Measurements from ENCODE around the gene OSM.

OSM gene

DNA sequence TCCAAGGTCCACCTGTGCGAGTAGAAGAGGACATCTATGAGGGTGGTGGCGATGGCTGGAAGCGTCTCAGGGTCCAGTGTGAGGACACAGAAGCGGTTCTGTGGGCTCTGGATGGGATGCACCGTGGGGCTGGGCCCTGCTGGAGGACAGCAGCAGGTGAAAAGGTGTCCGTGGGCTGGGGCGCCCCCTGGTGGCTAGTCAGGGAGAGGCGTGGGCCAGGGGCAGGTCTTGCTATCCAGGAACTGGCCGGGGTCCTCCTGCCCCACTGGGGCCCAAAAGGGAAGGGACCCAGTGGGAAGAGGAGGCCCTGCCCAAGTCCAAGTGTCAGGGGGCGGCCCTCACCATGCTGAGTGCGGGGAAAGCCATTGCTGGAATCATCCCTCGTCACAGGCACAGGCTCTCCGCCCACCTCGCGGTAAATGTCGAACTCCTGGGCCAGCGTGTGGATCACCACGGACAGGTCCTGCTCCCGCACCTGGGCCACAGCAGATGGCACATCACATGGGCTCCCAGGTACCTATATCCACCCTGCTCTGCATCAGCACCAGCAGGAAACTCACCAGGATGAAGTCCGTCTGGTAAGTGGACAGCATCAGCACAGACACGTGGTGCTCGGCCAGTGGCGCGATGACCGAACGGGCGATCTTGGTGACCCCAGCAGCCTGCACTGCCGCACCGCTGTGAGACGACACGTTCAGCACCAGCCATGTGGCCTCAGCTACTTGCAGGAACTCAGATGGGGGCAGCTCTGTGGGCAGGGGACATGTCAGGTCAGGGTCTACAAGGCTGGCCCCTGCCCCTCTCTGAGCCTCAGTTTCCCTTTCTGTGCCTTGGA lies 20.4 kb upstream of the OSM start:
- TF ChIP-seq JUND (IDR thresholded peaks at IDR 0.05; ENCODE audit: low read depth) = no peak
- peak; percentile 55 to 59 for DNase-seq (ENCODE audit: low read depth in 1 of 2, low spot score in 1 of 2)
- in situ Hi-C loops (cut with HindIII; ENCODE audit: low pct_unique_long_range_greater_than_20kb, low sequenced_read_pairs) = no loop called here

DNA sequence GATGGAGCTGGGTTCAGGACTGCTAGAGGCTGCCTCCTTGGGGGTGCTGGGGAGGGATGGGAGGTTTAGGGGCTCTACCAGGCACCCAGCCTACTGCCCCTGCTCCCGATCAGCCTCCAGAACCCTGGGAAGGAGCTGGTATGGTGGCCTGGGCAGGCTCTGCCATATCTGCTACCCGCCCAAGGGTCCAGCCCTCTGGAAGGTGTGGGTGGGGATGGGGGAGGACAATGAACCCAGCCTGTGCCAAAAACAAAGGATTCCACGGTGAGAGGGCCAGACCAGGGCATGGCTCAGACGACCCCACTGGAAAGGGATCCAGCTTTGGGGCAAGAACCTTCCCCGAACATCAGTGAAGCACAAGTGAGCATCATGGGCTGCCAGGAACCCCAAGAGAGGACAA lies 19.7 kb upstream of the OSM start:
- in situ Hi-C loops (cut with HindIII; ENCODE audit: low pct_unique_long_range_greater_than_20kb, low sequenced_read_pairs) = no loop called here
- no peak for DNase-seq (ENCODE audit: low read depth in 1 of 2, low spot score in 1 of 2)
- TF ChIP-seq JUND (IDR thresholded peaks at IDR 0.05; ENCODE audit: low read depth) = no peak

DNA sequence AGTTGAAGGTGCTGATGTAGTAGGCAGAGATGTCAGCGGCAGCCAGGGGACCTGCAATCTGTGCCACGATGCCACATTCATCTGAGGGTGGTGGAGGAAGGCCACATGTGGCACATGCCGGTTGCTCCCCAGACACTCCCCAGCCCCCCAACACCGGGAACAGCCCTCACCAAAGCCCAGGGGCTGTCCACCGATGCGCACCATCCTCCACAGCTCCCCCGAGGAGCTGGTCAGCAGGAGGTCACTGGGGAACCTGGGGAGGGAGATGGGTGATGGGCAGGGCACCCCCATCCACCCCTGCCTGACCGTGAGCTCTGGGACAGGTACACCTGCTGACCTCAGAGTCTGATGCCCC lies 19.2 kb upstream of the OSM start:
- TF ChIP-seq JUND (IDR thresholded peaks at IDR 0.05; ENCODE audit: low read depth) = no peak
- DNase-seq (ENCODE audit: low read depth in 1 of 2, low spot score in 1 of 2) = no peak
- in situ Hi-C loops (cut with HindIII; ENCODE audit: low pct_unique_long_range_greater_than_20kb, low sequenced_read_pairs) = no loop called here

DNA sequence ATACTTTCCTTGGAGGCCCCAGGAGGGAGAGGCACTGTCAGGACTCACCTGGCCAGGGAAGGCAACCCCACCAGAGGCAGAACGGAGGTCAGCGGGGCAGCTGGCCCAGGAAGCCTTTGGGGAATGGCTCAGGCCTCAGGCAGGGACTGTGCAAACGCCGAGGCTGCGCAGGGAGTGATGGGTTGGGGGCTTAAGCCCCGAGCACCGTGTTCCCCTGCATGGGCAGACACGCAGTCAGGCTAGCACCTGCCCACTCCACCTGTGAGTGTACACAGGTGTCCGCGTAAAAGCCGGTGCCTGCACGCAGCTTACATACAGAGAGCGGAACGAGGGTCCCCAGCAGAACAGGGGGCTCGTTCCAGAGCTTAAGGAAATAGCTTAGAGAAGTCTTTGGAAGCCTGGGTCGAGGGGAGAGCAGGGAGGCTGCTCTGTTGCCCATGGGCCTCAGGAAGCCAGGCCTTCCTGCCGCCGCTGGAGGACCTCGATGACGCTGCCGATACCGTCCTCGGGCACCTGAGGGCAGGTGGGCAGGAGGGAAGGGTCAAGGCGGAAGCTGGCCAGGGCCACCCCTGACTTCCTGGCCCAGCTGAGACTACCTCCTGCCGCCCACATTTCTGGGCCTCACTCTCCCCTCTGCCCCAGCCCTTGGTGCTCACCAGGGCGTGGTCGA lies 18.7 kb upstream of the OSM start:
- in situ Hi-C loops (cut with HindIII; ENCODE audit: low pct_unique_long_range_greater_than_20kb, low sequenced_read_pairs) = no loop called here
- no peak for DNase-seq (ENCODE audit: low read depth in 1 of 2, low spot score in 1 of 2)

DNA sequence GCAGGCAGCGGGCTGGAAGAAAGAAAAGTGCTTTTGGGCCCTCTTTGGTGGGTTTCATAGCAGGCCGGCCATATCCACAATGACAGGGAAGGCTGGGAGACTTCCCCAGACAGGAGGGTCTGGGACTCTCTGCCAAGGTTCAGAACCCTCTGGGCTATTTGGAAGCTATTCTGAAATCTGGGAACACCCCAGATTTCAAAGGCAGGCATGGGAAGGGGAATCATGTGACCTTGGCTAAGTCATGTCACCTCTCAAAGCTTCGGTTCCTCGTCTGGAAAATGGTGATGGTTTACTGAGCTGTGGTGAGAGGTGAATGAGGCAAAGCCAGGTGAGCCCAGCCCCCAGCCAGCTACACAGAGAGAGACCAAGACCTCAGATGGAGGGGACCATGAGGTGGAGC lies 18.0 kb upstream of the OSM start:
- DNase-seq (ENCODE audit: low read depth in 1 of 2, low spot score in 1 of 2) = no peak
- TF ChIP-seq JUND (IDR thresholded peaks at IDR 0.05; ENCODE audit: low read depth) = no peak
- in situ Hi-C loops (cut with HindIII; ENCODE audit: low pct_unique_long_range_greater_than_20kb, low sequenced_read_pairs) = no loop called here

More for the DNA sequence above, 18.7 kb upstream of the OSM start:
- no peak for TF ChIP-seq JUND (IDR thresholded peaks at IDR 0.05; ENCODE audit: low read depth)

DNA sequence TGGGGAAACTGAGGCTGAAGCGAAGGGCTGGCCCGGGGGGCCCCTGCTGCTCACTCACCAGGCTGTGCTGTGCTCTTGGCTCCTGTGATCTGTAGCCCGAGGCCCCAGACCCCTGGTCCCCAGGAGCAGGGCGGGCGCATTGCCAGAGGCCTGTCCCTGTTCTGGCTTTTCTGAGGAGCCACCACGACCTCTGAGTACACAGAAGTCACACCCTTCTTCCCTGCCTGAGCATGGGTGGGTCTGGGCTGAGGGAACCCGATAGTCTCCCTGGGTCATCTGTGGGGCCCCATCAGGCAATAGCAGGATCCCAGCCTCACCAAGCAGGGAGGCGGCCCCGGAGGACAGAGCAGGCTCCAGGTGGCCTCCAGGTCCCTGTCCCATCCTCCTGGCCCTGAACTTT lies 17.5 kb upstream of the OSM start:
- no peak for TF ChIP-seq JUND (IDR thresholded peaks at IDR 0.05; ENCODE audit: low read depth)
- in situ Hi-C loops (cut with HindIII; ENCODE audit: low pct_unique_long_range_greater_than_20kb, low sequenced_read_pairs) = no loop called here
- no peak for DNase-seq (ENCODE audit: low read depth in 1 of 2, low spot score in 1 of 2)

DNA sequence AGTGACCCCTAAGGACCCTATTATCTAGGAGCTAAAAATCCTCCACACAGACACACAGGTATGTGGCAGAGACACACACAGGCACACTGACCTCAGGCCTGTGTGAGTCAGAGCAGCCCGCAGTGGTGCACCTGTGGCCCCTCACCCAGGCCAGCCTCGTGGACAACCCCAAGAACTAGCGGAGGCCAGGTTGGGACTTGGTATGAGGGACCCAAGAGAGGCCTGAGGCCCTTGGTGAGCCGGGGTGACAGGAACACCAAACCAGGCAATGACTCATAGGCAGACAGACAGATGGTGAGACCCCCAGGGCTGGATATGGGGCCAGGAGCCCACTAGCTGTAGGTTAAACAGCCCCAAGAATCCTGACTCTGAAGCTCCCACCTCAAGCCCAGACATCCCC lies 16.7 kb upstream of the OSM start:
- no peak for DNase-seq (ENCODE audit: low read depth in 1 of 2, low spot score in 1 of 2)
- no peak for TF ChIP-seq JUND (IDR thresholded peaks at IDR 0.05; ENCODE audit: low read depth)
- in situ Hi-C loops (cut with HindIII; ENCODE audit: low pct_unique_long_range_greater_than_20kb, low sequenced_read_pairs) = no loop called here

DNA sequence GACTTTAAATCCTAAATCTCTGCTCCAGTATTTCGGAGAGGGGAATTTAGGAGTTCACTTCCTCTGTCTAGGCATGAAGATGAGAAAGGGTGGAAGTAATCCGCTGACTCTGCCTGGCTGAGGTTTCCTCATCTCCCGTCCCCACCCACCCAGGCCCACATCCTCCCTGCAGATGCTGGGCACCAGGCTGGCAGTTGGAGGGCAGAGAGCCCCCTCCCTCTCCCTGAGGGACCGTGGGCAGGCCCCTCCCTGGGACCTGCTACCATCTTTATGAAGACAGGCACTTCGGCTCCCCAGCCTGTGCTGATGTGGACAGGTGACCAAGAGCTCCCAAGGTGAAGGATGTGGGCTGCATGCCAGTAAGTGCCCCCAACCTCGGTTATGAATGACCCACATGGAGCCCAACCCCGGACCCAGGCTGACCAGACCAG lies 16.0 kb upstream of the OSM start:
- TF ChIP-seq JUND (IDR thresholded peaks at IDR 0.05; ENCODE audit: low read depth) = no peak
- DNase-seq (ENCODE audit: low read depth in 1 of 2, low spot score in 1 of 2) = no peak
- in situ Hi-C loops (cut with HindIII; ENCODE audit: low pct_unique_long_range_greater_than_20kb, low sequenced_read_pairs) = no loop called here

DNA sequence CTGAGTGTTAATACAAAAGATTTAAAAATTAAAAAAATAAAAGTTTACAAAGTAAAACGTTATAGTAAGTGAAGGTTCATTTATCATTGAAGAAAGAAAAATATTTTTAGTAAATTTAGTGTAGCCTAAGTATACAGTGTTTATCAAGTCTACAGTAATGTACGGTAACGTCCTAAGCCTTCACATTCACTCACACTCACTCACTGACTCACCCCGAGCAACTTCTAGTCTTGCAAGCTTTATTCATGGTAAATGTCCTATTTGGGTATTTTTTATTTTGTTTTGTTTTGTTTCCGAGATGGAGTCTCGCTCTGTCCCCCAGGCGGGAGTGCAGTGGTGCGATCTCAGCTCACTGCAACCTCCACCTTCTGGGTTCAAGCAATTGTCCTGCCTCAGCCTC lies 13.9 kb upstream of the OSM start:
- TF ChIP-seq JUND (IDR thresholded peaks at IDR 0.05; ENCODE audit: low read depth) = no peak
- DNase-seq (ENCODE audit: low read depth in 1 of 2, low spot score in 1 of 2) = no peak
- in situ Hi-C loops (cut with HindIII; ENCODE audit: low pct_unique_long_range_greater_than_20kb, low sequenced_read_pairs) = no loop called here

DNA sequence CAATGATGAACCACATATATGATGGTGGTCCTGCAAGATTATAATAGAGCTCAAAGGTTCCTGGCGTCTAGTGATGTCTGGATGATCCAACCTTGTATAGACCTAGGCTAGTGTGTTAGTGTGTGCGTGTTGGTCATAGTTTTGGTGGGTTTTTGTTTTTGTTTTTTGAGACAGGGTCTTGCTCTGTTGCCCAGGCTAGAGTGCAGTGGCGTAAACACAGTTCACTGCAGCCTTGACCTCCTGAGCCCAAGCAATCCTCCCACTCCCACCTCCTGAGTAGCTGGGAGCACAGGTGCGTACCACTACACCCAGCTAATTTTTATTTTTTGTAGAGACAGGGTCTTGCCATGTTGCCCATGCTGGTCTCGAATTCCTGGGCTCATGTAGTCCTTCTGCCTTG lies 13.3 kb upstream of the OSM start:
- no peak for DNase-seq (ENCODE audit: low read depth in 1 of 2, low spot score in 1 of 2)
- in situ Hi-C loops (cut with HindIII; ENCODE audit: low pct_unique_long_range_greater_than_20kb, low sequenced_read_pairs) = no loop called here

DNA sequence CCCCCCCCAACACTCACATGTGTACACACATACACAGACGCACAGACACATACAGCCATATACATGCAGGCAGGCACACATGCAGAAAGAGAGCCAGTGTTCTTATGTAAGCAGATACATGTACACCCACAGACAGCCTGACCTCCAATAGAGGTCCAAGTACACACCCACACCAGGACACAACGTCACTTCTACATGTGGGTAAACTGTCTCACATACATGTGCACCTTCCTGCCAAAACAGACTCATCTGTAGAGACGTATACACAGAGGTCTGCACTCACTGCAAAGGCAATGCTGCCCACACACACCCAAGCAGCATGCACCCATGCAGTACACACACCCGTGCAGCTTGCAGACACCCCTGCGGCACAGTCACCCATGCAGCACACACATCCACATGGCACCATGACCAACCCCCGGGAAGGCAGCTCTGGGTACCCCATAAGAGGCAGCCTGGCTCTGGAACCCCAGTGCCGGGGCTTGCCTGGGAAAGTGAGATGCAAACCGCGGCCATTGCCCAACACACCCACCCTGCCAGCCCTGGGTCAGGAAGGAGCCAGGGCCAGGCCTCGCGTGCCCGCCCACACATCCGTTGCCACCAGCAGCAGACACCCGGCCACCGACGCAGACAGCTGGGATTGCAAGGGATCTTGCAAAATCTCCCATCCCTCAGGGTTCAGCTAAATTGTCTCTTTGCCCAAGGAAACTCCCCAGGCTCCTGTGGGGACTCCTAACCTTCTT lies 12.6 kb upstream of the OSM start:
- in situ Hi-C loops (cut with HindIII; ENCODE audit: low pct_unique_long_range_greater_than_20kb, low sequenced_read_pairs) = no loop called here
- TF ChIP-seq JUND (IDR thresholded peaks at IDR 0.05; ENCODE audit: low read depth) = no peak
- DNase-seq (ENCODE audit: low read depth in 1 of 2, low spot score in 1 of 2) = no peak

More for the DNA sequence above, 13.3 kb upstream of the OSM start:
- no peak for TF ChIP-seq JUND (IDR thresholded peaks at IDR 0.05; ENCODE audit: low read depth)

DNA sequence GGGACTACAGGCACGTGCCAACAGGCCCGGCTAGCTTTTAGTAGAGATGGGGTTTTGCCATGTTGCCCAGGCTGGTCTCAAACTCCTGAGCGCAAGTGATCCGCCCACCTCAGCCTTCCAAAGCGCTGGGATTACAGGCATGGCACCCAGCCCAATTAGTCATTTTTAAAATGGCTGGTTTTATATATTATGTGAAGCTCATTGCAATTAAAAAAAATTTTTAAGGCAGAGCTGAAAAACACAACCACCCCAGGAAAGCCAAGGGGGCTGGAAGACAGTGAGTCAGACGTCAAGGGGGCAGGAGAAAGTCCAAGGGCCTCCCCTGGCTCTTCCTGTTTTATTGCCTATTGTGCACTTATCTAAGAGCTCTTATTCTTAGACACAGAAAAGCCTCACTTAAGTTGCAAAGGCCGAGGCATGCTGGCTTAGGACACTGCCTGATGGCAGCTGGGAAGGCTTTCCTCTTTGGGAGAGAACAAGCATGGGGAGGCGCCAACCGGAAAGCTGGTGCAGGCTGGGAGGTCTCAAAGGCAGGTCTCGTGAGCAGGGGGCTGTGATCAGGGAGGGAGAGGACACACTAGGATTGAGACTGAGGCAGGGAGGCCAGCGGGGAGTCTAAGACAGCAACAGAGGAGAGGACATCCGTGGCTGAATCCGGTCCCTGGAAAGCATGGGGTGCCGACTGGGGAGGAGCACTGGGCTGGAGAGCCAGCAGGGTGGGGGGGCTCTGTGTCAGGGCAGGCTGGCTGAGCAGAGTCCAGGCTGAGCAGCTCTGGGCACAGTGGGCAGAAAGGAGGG lies 11.1 kb upstream of the OSM start:
- no peak for DNase-seq (ENCODE audit: low read depth in 1 of 2, low spot score in 1 of 2)
- no peak for TF ChIP-seq JUND (IDR thresholded peaks at IDR 0.05; ENCODE audit: low read depth)
- in situ Hi-C loops (cut with HindIII; ENCODE audit: low pct_unique_long_range_greater_than_20kb, low sequenced_read_pairs) = no loop called here
